ENCODE results near the gene ARHGEF7.
A peak's percentile ranks its signal among the peaks of the same experiment; 100 is the strongest.

Gene ARHGEF7

DNA sequence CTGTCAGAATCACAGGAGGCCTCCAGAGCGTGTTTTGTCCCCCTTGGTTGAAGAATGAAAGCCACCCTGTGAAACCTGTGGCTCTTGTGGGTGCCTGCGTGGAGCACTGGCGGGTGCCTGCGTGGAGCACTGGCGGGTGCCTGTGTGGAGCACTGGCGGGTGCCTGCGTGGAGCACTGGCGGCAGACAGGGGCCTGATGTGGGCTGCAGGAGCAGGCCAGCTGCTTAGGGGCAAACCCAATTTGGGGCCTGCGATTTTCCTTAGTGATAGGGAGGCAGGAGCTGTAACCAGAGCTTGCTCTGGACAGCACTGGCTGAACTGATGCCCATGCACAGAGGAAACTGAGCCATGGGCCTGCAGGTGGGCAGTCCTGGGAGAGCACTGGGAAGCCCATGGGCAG lies 24.3 kb downstream of the ARHGEF7 start:
- DNase-seq (ENCODE audit: low read depth): no peak

DNA sequence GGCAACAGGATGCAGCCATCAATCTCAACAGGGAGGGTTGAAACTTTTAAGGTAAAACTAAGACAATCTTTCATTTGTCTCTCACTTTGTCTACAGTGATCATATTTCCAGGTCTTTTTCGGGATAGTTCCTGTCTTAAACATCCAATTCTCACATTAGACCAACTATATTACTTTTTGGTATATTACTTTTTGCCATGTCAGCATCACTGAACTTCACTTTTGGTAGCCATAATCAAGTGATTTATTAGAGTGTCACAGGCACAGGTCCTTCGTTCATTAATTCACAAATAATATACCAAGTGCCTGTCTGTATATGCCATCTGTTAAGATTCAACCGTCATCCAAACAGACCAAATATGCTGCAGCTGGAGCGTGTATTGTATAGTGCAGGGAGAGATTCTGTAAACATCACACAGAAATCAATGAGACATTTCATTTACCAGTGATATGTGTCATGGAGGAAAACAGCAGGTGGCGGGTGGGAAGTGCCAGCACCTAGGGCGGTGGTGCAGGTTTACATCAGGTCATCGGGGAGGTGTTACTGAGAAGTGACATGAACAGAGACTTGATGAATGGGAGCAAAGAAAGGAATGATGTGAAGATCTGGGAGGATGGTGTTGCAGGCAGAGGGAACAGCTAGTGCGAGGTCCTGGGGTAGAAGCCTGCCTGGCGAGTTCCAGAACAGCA lies 24.9 kb downstream of the ARHGEF7 start:
- no peak for DNase-seq (ENCODE audit: low read depth)

GRCh38 chr13:111140562-111141105 lies 25.5 kb downstream of the ARHGEF7 start:
- DNase-seq (ENCODE audit: low read depth): no peak

DNA sequence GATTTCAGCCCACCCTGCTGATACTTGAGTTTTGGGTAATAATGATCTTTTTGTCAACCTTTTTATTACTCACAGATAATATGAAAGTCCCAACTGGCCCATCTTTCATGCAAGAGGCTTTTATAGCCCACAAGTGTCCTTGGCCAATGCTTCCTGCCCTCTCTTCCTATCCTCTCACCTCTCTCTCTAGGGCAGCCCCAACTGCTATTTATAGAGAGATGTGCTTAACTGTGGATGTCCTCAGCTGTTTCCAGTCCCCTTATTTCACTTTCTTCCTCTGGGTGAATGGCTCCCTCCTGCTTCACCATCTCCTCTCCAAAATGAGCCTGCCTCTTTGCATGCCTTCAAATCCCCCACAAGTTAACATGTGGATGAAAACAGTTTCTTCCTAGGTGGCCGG lies 27.4 kb downstream of the ARHGEF7 start:
- no peak for DNase-seq (ENCODE audit: low read depth)

DNA sequence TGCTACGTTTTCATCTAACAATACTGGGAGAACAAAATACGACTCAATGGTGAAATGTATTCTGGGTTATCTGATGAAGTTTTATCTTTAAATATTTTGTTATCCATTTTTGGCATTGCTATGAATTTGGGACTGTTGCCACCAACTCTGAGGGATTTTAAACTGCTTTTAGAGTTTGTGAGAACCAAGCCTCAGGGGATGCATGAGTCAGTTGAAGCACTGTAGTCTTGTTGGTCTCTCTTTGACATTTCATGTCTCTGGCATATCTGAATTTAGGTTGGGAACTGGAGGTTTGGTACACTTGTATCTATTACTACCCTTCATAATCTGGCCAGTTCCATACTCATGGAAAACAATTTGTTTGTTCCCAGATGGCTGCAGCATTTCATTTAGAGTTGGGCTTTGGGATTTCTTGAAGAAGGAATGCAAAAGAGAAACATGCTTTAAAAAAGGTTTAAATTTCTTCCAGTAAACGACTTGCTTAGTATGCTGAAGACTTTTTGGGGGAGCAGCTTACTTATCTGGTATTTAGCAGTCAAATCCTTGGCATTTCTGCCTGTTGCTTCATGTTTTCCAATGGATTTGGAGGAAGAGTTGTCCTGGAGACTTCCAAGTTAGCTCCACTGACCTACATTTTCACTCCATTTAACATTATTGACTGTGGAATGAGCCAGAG lies 28.9 kb downstream of the ARHGEF7 start:
- DNase-seq (ENCODE audit: low read depth): no peak

DNA sequence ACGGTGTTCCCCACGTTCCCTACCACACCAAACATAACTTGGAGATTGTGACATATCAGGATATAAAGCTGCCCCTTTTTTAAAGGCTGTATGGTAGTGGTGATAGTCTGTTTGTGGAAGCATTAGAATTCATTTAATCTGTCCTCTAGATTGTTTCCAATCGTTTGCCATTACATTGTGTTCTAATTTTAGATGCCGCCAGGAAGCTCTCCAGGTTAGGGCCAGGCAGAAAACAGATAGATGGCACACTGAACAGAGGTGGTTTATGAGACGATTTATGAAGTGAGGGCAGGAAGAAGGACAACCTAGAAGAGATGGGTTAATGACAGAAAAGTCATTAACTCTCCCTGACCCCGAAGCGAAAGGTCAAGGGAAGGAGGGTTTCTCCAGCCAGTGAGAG lies 30.0 kb downstream of the ARHGEF7 start:
- no peak for DNase-seq (ENCODE audit: low read depth)

DNA sequence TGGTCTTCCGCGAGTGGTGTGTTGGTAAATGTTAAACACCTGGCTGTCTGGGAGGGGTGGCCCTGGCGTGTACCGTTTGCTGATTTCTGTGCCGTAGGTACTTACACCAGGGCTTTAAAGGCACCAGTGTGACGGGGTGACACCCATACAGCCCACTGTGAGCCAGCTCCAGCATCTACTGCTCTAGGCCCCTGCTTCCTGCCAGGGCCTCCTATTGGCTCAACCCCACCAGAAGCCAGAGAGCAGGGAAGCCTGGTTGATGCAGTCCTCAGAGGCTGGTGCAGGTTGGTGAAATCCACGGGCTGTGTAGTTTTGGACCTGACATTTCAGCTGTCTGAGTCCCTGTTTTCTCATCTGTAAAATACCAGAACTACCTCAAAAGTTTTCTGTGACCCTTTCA lies 30.4 kb downstream of the ARHGEF7 start:
- no peak for DNase-seq (ENCODE audit: low read depth)

GRCh38 chr13:111152844-111153243 lies 37.7 kb downstream of the ARHGEF7 start:
- no peak for DNase-seq (ENCODE audit: low read depth)

DNA sequence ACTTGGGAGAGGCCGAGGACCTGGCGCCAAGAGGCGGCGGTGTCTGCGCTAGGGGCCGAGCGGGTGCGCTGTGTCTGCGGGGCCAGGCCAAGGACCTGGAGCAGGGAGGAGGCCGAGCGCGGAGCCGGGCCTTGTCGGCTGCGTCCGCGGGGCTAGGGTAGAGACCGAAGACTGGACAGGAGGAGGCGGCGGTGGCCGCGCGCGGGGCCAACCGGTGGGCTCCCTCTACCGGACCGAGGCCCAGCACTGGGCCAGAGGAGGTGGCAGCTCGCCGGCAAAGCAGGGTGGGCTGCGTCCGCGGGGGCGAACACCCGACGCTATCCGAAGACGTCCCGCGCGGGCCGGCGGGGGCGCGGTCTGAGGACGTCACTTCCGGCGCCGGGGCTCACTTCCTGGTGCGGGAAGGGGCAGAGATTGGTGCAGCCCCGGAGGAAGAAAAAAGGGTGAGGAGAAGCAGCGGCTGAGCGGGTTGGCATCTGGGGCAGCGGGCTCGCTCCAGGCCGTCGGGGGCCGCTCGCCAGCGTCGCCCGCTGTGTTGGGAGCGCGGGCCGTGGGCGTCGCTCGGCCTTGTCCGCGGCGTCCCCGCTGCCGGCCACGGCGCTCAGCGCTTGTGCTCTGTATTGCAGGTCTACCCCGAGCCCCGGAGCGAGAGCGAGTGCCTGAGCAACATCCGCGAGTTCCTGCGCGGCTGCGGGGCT lies 38.3 kb downstream of the ARHGEF7 start:
- peak; percentile 91 for DNase-seq (ENCODE audit: low read depth)

DNA sequence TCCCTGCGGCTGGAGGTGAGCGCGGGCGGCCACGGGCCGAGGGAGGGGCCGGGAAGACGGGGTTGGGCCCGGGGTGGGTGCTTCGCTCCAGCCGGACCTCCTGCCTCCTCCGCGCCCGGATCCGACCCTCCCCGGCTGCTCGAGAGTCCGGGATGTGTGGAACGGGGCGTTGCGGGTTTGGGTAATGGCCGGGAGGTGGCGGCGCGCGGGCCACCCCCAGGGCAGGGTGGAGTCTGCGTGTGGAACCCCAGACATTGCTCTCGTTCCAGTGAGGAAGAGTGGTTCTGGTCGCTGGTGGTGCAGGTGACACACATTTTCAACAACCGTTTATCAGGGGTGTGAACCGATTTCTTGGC lies 38.8 kb downstream of the ARHGEF7 start:
- DNase-seq (ENCODE audit: low read depth): no peak

GRCh38 chr13:111156421-111156820 lies 41.3 kb downstream of the ARHGEF7 start:
- DNase-seq (ENCODE audit: low read depth): no peak

GRCh38 chr13:111158136-111158805 lies 43.2 kb downstream of the ARHGEF7 start:
- no peak for DNase-seq (ENCODE audit: low read depth)

GRCh38 chr13:111159362-111160320 lies 44.5 kb downstream of the ARHGEF7 start:
- DNase-seq (ENCODE audit: low read depth): no peak

- no peak for DNase-seq (ENCODE audit: low read depth)
Observed at GRCh38 chr13:111160648-111161047, 45.5 kb downstream of the ARHGEF7 start.

DNA sequence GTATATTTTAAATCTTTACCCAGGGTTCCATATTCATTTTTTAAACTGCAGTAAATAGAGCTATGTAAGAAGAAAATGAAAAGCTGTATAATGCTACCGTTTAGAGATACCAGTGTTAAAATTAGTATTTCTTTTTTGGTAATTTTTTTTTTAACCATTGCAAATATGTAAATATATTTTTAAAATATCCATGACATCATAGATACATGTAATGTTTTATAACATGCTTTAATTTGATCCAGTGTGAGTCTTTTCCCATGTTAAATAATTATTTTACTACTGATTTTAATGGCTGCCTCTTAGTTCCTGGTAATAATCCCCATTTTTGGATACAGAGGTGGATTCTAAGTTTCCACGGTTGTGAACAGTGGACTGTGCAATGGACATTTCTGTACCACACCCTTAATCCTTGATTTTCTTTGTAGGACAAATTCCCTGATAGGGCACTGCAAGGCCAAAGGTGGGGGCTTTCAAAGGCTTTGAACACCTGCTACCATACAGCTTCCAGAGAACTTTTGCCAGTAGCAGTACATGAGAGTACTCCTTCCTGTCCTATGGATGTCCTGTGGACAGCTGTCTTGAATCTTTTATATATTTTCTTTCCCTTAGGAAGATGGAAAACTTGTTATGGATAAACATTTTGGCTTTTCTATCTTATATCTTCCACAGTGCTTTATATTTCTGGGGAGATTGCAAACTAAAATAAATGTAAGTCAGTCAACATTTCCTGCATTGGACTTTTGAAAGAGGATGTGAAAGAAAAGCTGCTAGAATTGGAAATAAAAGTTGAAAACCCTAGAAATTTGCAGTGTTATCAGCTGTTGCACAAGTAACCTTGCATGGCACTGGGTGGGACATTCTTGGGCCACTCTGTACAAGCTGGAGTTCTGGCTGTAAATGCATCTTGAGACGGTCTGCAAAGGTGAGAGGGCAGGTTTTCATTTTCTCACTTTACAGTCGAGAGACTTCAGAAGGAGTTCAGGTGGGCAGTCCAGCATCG lies 46.8 kb downstream of the ARHGEF7 start:
- DNase-seq (ENCODE audit: low read depth): no peak

GRCh38 chr13:111165241-111166010 lies 50.3 kb downstream of the ARHGEF7 start:
- no peak for DNase-seq (ENCODE audit: low read depth)

DNA sequence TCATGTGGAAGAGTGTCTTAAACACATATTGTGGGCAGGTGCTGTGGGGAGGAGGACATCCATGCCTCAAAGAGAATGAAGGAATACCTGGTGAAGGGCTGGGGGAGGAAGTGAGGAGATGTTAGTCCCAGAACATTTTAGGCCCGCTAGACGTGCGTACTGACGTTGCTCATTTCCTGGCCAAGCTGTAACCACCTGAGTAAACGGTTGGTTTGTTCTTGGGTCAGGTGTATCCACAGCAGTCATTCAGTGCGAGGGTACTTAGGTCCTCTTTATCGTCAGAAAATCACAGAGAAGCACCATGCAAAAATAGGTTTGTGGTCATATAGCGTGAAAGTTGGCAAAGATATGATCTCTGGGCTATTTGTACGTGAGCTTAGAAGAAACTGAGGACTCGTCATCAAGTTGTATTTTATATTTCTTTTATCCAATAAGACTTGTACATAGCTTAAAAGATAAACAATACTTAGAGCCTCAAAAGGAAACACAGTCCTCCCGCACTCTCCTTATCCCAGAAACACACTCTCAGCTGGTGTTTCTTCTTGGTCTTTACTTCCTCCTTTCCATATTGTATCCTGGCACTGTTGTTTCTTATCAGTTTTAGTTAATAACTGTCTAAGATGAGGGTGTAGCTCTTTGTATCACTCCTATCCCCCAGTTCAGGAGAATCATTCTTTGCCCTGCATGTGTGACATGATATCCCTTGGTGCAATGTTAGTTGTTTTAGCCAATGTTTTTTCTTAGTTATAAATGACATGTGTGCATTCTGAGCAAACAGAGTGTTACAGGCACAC lies 52.0 kb downstream of the ARHGEF7 start:
- no peak for DNase-seq (ENCODE audit: low read depth)

DNA sequence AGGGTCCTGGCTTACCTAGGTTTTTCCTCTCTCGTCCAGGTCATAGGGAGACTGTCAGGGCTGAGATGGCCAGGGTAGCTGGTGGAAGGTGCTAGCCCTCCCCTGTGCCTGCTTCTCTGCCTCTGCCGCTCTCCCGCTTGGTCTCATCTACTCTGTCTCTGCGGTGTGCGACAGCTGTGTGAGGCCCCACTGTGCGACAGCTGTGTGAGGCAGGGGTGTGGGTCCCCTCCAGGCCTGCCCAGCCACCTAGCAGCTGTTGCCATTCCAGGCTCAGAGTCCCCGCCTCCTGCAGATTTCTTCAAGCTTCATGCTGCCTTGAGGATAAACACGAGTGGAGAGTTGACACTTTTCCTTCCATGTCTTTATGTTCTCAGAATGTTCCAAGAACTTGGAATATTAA lies 53.0 kb downstream of the ARHGEF7 start:
- no peak for DNase-seq (ENCODE audit: low read depth)

Data from stimulated activated CD8-positive, alpha-beta memory T cell treated with anti-CD3 and anti-CD28 coated beads, Interleukin-4, amount 100 ng/mL, for 24 hours (primary cell).